Central memory CD8-positive, alpha-beta T cell (primary cell): ENCODE measurements around the gene CLCA4.

Experiments used
- ATAC-seq: fragments of 150-1000 bp; cut with Tn5 transposase; replicated peaks from 2 replicates; pipeline ENCODE4 v1.10.0; 2022; ENCODE audit warnings: mild to moderate bottlenecking, moderate FRiP score, moderate number of reproducible peaks; ENCODE audit not compliant: poor library complexity, severe bottlenecking; ENCODE audit errors: extremely low read depth
- DNase-seq, 2 donors: peaks; one replicate each; pipeline ENCODE4 v3.0.0; 2021; ENCODE audit warnings: low spot score in 2 of 2
- H3K27ac Mint-ChIP-seq: one replicate; pipeline ENCODE4 v1.8.0; 2022; ENCODE audit warnings: low read depth, mild to moderate bottlenecking, moderate library complexity, mixed read lengths
- H3K27me3 Mint-ChIP-seq: one replicate; pipeline ENCODE4 v1.8.0; 2022; ENCODE audit warnings: mixed read lengths
- H3K36me3 Mint-ChIP-seq: one replicate; pipeline ENCODE4 v1.8.0; 2022; ENCODE audit warnings: mild to moderate bottlenecking, moderate library complexity, mixed read lengths; ENCODE audit not compliant: insufficient read depth
- H3K4me1 Mint-ChIP-seq: one replicate; pipeline ENCODE4 v1.8.0; 2022; ENCODE audit warnings: mixed read lengths
- H3K4me3 Mint-ChIP-seq: one replicate; pipeline ENCODE4 v1.8.0; 2022; ENCODE audit warnings: mild to moderate bottlenecking, moderate library complexity, mixed read lengths
- H3K9me3 Mint-ChIP-seq: one replicate; pipeline ENCODE4 v1.8.0; 2022; ENCODE audit warnings: mixed read lengths

CLCA4 gene

DNA sequence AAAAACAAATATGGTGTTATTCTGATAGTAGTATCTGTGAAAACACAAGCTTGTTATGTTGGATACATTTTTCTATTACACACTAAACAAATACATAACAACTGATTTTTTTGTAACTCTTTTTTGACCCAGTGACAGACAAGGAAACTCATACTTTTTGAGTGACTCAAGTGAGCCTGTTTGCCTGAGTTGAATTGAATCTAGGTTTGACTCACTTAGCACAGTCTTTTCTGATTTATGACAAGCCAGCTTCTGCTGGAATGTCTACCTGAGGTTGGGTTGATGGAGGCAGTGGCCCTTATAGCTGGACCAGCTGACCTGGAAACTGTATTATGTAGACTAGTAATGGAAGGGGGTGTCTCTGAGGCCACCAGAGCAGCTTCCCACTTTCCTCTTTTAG lies 4.2 kb upstream of the CLCA4 start:
- Mint-ChIP-seq H3K36me3 (no peaks in the 10 kb centered on the region), H3K4me1 (no peaks in the 10 kb centered on the region), H3K27me3 (peaks cover 55% of the 10 kb centered on the region), H3K9me3 (no peaks in the 10 kb centered on the region), H3K27ac (no peak overlapping the region), H3K4me3 (no peak overlapping the region)
- ATAC-seq (no peak), DNase-seq (no peak)

DNA sequence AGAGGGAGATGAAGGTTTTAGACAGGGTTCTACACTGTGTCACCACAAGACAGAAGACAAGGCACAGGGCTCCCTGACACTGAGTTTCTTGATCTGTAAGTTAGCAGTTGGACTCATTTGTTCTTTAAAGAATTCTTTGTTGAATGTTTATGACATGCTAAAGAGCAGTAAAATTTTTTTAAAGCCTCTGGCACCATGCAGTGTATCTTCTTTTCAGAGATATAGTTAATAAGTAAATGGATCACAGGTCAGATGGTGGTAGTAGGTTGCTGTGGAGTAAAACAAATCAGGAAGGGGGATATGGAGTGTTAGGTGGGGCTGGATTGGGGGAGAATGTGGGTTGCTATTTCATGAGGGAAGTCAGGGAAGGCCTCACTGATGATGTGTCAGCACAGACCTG lies 2.0 kb downstream of the CLCA4 start:
- ATAC-seq: no peak
- Mint-ChIP-seq H3K27ac (no peak overlapping the region), H3K4me1 (no peaks in the 10 kb centered on the region), H3K9me3 (no peaks in the 10 kb centered on the region), H3K4me3 (no peak overlapping the region), H3K27me3 (peaks cover 22% of the 10 kb centered on the region), H3K36me3 (no peaks in the 10 kb centered on the region)
- no peak for DNase-seq

DNA sequence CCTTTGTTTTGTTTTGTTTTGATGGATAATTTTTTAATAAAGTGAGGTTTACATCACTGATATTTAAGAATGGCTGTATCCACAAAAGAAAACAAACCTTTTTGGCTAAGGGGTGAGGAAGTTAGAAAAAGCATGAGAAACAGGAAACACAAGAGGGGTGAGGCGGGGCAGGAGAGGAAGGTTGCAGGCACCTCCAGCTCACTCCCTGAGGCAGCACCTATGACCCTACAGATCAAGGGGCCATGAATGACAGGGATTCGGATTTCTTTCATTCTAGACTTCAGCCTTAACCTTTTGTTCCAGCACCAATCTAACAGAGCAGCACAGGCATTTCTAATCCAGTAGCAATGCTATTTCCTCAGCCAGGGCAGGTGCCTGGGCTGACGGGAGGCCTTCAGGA lies 4.4 kb downstream of the CLCA4 start:
- Mint-ChIP-seq H3K9me3 (no peaks in the 10 kb centered on the region), H3K27ac (no peak overlapping the region), H3K27me3 (peaks cover 10% of the 10 kb centered on the region), H3K4me3 (no peak overlapping the region), H3K4me1 (no peaks in the 10 kb centered on the region), H3K36me3 (no peaks in the 10 kb centered on the region)
- ATAC-seq (no peak), DNase-seq (no peak)

DNA sequence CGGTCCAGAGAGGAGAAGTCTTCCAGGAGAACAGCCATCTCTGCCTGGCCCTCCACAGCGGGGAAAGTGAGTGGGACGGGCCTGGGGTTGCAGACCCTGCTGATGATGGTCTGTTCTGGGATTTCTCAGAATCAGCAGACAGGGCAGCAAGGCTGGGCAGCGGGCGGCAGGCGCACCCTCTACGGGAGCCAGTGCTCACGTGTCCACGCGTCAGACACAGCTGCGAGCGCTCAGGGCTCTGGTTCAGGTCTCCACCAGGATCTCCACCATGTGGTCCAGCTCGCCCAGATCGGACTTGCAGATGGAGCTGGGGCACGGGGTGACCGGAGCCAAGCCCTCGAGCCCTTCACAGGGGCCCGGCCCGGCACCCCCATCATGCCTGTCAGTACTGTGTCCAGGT lies 5.5 kb downstream of the CLCA4 start:
- H3K4me3 Mint-ChIP-seq: no peak overlapping the region
- no peak for ATAC-seq
- no peak for DNase-seq
- H3K27me3 Mint-ChIP-seq: peaks cover 18% of the 10 kb centered on the region
- H3K4me1 Mint-ChIP-seq: no peaks in the 10 kb centered on the region
- no peak overlapping the region for H3K27ac Mint-ChIP-seq
- H3K9me3 Mint-ChIP-seq: no peaks in the 10 kb centered on the region
- H3K36me3 Mint-ChIP-seq: no peaks in the 10 kb centered on the region

DNA sequence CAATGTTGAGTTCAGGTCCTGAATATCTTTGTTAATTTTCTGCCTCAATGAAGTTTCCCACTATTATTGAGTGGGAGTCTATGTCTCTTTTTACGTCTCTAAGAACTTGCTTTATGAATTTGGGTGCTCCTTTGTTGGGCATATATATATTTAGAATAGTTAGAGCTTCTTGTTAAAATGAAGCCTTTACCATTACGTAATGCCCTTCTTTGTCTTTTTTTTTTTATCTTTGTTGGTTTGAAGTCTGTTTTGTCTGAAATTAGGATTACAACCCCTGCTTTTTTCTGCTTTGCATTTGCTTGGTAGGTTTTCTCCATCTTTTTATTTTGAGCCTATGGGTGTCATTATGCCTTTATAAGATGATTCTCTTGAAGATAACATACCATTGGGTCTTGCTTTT lies 10.9 kb downstream of the CLCA4 start:
- peaks cover 6% of the 10 kb centered on the region for H3K9me3 Mint-ChIP-seq
- peaks cover 47% of the 10 kb centered on the region for H3K27me3 Mint-ChIP-seq
- DNase-seq (no peak), ATAC-seq (no peak)
- H3K36me3 Mint-ChIP-seq: no peaks in the 10 kb centered on the region
- H3K4me3 Mint-ChIP-seq: no peak overlapping the region
- H3K4me1 Mint-ChIP-seq: no peaks in the 10 kb centered on the region
- H3K27ac Mint-ChIP-seq: no peak overlapping the region

DNA sequence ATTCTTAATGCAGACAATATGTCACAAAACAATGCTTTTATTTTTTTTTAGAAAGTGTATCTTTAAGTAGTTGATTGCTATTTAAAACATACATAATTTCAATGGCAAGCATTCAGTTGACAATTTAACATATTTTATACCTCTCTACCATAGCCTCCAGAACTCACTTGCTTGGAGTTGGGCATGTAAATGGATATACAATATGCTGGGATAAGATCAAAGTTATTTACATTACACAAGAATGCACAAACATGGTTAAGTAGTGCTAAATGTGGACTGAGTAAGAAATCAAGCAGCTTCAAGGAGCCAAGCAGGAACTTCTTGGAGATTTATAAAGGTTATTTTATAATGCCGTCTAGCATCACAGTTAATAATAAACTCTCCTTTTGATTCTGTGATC lies 17.0 kb downstream of the CLCA4 start:
- ATAC-seq (no peak), DNase-seq (no peak)
- H3K27ac Mint-ChIP-seq: no peak overlapping the region
- H3K36me3 Mint-ChIP-seq: no peaks in the 10 kb centered on the region
- H3K27me3 Mint-ChIP-seq: peaks cover 42% of the 10 kb centered on the region
- H3K4me1 Mint-ChIP-seq: no peaks in the 10 kb centered on the region
- H3K4me3 Mint-ChIP-seq: no peak overlapping the region
- peaks cover 2% of the 10 kb centered on the region for H3K9me3 Mint-ChIP-seq

DNA sequence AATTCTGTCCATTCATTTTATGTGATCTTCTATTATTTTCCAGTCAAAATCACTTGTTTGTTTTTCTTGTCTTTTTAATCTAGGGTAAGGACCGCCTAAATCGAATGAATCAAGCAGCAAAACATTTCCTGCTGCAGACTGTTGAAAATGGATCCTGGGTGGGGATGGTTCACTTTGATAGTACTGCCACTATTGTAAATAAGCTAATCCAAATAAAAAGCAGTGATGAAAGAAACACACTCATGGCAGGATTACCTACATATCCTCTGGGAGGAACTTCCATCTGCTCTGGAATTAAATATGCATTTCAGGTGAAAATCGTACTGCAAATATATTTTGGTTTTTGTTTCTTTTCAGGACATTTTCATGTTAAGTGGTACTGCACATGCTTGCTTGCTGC lies 20.5 kb downstream of the CLCA4 start:
- no peak for ATAC-seq
- no peak for DNase-seq
- Mint-ChIP-seq H3K36me3 (no peaks in the 10 kb centered on the region), H3K9me3 (no peaks in the 10 kb centered on the region), H3K4me1 (no peaks in the 10 kb centered on the region), H3K4me3 (no peak overlapping the region), H3K27me3 (peaks cover 32% of the 10 kb centered on the region), H3K27ac (no peak overlapping the region)

DNA sequence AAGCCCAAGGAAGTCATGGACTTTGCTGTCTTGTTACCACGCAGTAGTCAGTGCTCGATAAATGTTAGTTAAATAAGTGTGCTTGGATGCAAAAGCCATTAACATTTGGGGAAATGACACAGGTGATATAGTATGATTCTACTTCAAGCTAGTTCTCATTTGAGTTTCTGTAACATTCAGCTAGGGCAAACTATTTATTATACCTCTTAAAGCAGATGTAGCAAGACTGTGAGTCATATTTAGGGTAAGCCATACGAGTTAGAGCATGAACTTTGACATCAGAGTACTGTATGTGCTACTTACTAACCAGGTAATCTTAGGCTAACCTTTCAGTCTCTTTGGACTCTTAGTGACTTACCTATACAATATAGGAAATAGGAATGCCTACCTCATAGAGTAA lies 21.0 kb downstream of the CLCA4 start:
- no peak overlapping the region for H3K4me3 Mint-ChIP-seq
- H3K36me3 Mint-ChIP-seq: no peaks in the 10 kb centered on the region
- no peak overlapping the region for H3K27ac Mint-ChIP-seq
- no peak for ATAC-seq
- no peaks in the 10 kb centered on the region for H3K9me3 Mint-ChIP-seq
- H3K27me3 Mint-ChIP-seq: peaks cover 31% of the 10 kb centered on the region
- no peaks in the 10 kb centered on the region for H3K4me1 Mint-ChIP-seq
- DNase-seq: no peak

DNA sequence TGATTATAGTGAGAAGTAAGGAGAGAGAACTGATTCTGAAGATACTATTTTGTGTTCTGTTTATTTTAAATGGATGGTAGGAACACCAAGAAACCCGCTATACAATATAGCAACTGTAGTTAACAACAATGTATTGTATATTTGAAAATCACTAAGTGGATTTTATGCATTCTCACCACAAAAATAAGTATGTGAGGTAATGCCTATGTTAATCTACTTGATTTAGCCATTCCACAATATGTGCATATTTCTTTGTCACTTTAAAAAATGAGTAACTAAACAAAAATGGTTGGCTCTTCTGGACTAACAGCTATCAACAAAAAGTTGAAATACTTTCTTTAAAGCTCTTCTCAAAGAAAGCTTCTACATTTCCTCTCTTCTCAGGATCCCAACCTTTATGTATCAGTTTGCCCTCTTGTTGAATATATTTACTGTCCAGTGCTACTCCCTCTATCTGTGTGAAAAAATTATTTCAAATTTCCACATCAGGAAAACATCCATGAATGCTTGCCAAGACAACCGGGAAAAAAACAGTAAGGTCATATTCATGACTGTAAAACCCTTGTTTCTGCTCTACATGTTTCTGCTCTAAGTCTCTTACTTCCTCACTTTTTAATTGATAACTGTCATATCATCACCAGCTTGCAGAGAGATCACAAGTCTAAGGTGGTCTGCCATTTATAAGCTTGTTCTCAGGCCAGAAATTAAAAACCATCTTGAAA lies 27.0 kb downstream of the CLCA4 start:
- DNase-seq (no peak), ATAC-seq (no peak)
- Mint-ChIP-seq H3K27me3 (peaks cover 49% of the 10 kb centered on the region), H3K4me1 (no peaks in the 10 kb centered on the region), H3K4me3 (no peak overlapping the region), H3K36me3 (no peaks in the 10 kb centered on the region), H3K27ac (no peak overlapping the region), H3K9me3 (no peaks in the 10 kb centered on the region)

DNA sequence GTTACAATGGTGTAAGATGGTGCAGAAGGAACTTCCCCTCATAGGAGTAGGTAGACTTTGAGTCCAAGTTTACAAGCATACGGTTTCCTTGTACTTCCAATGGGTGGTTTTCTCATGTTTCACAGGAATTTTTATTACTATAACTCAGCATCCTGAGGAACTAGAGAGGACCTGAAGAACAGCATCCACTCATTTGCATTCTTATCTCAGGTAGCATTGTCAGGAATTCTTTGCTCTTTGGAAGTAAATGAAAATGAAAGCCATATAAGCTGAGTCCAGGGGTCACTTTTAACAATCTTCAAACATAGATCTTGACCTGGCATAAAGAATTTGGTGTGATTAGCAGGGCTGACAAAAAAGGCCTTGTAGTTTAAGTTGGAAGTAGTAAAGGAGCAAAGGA lies 34.4 kb downstream of the CLCA4 start:
- no peak overlapping the region for H3K27ac Mint-ChIP-seq
- no peaks in the 10 kb centered on the region for H3K9me3 Mint-ChIP-seq
- no peak overlapping the region for H3K4me3 Mint-ChIP-seq
- no peaks in the 10 kb centered on the region for H3K4me1 Mint-ChIP-seq
- H3K36me3 Mint-ChIP-seq: no peaks in the 10 kb centered on the region
- ATAC-seq (no peak), DNase-seq (no peak)
- peaks cover 17% of the 10 kb centered on the region for H3K27me3 Mint-ChIP-seq

DNA sequence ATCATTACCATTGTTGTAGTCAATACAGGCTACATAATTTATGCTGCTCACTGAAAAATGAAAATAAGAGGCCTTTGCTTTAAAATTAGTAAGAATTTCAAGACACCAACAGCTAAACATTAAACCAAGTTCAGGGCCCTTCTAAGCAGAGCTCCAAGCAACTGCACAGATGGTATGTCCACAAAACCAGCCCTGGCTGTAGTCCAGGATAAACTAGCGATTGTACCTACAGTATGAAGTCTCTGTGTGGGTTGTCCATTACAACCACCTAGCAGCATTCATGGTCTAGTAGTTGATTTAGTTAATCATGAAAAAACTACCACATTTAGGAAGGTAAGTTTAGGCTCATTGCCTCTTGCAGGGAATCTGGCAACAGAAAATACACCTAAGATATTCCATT lies 35.3 kb downstream of the CLCA4 start:
- no peak overlapping the region for H3K27ac Mint-ChIP-seq
- no peaks in the 10 kb centered on the region for H3K36me3 Mint-ChIP-seq
- H3K4me1 Mint-ChIP-seq: no peaks in the 10 kb centered on the region
- ATAC-seq (no peak), DNase-seq (no peak)
- no peak overlapping the region for H3K4me3 Mint-ChIP-seq
- H3K9me3 Mint-ChIP-seq: no peaks in the 10 kb centered on the region
- peaks cover 8% of the 10 kb centered on the region for H3K27me3 Mint-ChIP-seq

DNA sequence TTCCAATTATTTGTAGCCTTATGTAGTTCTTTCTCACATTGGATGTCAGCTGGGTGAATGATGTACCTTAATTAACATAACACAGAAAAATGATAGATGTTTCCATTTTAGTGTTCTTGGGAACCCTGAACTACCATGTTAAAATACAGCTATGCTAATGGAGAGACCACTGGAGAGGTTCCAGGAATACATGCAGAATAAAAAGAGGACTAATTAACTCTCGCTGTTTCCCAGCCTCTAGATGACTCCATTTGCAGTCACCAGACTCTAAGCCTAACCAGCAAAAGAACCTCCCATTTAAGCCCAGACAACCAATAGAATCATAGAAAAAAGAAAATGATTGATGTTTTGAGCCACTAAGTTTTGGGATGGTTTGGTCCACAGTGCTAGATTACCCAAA lies 36.2 kb downstream of the CLCA4 start:
- H3K36me3 Mint-ChIP-seq: no peaks in the 10 kb centered on the region
- peaks cover 8% of the 10 kb centered on the region for H3K27me3 Mint-ChIP-seq
- DNase-seq (no peak), ATAC-seq (no peak)
- no peaks in the 10 kb centered on the region for H3K9me3 Mint-ChIP-seq
- no peaks in the 10 kb centered on the region for H3K4me1 Mint-ChIP-seq
- H3K4me3 Mint-ChIP-seq: no peak overlapping the region
- no peak overlapping the region for H3K27ac Mint-ChIP-seq

DNA sequence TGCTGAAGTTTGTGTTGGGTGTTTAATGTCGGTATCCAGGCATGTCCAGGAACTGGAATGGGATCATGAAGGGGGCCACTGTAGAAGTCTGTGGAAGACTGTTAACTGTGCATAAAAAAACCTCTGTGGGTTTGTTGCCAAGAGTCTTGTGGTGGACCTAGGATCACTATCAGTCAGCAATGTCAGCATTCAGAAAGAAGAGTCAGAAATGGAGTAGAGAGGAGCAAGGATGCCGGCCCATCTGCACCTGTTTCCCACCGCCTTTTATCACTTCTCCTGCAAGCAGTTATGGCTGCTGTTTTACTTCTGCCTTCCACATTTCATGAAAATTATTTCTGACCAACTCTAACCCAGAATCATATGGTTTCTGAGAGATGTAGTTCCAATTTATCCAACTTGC lies 36.7 kb downstream of the CLCA4 start:
- Mint-ChIP-seq H3K4me3 (no peak overlapping the region), H3K9me3 (no peaks in the 10 kb centered on the region), H3K27ac (no peak overlapping the region), H3K27me3 (peaks cover 2% of the 10 kb centered on the region), H3K36me3 (no peaks in the 10 kb centered on the region), H3K4me1 (no peaks in the 10 kb centered on the region)
- DNase-seq (no peak), ATAC-seq (no peak)
